AG10803 (cell line): ENCODE measurements around the gene L3MBTL3.

Experiments
- DNase-seq: peaks from one replicate; pipeline ENCODE4 v3.0.0; 2010; ENCODE audit warnings: low read depth
- H3K4me3 ChIP-seq: 2 replicates; pipeline ENCODE4 v1.5.1; 2011; ENCODE audit warnings: mild to moderate bottlenecking, low read length, control low read depth
- TF ChIP-seq, protein P1 (sequence below): conservative IDR thresholded peaks from 2 replicates; pipeline ENCODE4 v1.5.1; 2011; ENCODE audit warnings: mild to moderate bottlenecking, low read length, control low read depth, inconsistent platforms

The L3MBTL3 gene

DNA sequence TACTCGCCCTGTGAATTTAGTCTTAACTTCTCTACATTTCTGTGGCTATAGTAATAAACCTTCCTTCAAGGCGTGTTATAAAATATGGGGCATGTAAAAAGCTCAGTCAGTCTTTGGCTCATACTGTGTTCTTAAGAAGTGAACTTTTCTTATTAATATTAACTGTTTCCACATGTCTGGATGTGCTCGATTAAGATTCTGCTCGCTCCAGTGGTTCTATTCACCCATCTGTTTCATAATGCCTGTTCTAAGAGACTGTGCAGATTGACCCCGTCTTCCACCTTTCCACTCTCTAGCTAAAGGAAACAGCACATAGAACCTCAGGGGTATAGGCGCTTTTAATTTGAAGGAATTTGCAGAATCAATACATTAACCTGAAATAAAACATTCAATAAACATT, 99.9 kb downstream of the L3MBTL3 start:
- no peak overlapping the region for H3K4me3 ChIP-seq
- TF ChIP-seq, protein P1, sequence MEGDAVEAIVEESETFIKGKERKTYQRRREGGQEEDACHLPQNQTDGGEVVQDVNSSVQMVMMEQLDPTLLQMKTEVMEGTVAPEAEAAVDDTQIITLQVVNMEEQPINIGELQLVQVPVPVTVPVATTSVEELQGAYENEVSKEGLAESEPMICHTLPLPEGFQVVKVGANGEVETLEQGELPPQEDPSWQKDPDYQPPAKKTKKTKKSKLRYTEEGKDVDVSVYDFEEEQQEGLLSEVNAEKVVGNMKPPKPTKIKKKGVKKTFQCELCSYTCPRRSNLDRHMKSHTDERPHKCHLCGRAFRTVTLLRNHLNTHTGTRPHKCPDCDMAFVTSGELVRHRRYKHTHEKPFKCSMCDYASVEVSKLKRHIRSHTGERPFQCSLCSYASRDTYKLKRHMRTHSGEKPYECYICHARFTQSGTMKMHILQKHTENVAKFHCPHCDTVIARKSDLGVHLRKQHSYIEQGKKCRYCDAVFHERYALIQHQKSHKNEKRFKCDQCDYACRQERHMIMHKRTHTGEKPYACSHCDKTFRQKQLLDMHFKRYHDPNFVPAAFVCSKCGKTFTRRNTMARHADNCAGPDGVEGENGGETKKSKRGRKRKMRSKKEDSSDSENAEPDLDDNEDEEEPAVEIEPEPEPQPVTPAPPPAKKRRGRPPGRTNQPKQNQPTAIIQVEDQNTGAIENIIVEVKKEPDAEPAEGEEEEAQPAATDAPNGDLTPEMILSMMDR, result no peak
- peak; percentile 9 for DNase-seq

DNA sequence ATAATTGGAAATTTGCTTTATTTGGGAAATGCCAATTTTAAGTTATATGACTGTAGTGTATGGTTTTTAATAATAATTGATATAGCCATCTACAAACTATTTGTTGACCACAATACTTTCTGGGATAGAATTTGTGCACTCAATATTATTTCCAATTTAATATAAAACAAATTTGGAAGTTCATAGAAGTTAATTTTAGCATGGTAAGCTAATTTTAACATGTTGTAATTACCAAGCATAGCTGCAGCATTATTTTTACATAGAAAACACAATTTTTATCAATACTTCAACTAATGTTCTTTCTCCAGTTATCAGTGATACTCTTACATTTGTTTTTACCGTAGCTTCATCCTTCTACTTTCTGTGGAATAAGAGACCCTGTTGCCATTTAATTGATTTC, 100.8 kb downstream of the L3MBTL3 start:
- TF ChIP-seq, protein P1, result no peak
- no peak for DNase-seq
- no peak overlapping the region for H3K4me3 ChIP-seq

DNA sequence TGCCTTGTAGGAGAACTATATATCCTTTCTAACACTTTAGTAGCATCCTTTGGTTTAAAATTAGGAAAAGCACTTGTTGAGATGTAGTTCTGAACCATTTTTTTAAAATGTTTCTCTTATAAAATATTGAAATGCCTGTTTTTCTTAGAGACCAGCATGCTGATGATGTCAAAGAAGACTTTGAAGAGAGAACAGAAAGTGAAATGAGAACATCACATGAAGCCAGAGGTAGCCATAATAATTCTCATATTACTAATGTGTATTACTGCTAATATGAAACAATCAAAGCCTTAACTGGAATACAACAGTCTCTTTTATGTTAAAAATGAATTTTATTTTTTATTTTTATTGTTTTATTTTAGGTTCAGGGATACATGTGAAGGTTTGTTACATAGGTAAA, 102.3 kb downstream of the L3MBTL3 start:
- no peak for DNase-seq
- TF ChIP-seq, protein P1, result no peak
- no peak overlapping the region for H3K4me3 ChIP-seq

DNA sequence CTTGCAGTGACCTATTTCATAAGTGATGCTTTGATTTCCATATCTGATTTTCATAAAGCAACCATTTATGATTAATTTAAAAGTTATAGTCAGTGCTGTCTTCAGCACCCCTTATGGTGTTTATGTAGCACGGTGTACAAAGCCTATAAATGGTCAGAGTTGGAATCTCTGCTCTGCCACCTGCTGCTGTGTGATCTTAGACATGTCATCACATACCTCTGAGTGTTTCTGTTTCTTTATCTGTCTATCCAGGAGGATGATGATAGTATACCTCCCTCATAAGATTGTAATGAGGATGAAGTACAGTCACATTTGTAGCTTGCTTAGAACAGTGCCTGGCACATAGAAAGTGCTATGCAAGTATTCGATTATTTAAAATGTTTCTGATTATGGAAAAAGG, 103.9 kb downstream of the L3MBTL3 start:
- TF ChIP-seq, protein P1, result no peak
- no peak overlapping the region for H3K4me3 ChIP-seq
- no peak for DNase-seq

DNA sequence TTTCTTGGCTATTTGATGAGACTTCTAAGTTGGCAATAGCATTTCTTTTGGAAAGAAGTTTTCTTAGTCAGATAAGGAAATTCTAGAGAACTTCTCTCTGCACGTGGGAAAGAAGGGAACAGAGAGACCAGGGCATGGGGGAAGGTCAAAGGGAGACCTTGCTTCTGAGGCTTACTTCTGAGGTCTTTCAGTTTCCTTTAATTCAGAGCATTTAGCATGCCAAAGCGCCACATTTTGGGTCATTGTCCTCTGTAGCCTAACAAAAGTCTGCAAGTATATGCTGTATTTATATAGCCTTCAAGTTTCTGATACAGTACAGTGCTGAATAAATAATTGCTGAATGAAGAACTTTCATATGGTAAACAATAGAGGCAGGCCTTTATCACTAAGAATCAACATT, 108.8 kb downstream of the L3MBTL3 start:
- no peak overlapping the region for H3K4me3 ChIP-seq
- DNase-seq, result no peak
- TF ChIP-seq, protein P1, result no peak

DNA sequence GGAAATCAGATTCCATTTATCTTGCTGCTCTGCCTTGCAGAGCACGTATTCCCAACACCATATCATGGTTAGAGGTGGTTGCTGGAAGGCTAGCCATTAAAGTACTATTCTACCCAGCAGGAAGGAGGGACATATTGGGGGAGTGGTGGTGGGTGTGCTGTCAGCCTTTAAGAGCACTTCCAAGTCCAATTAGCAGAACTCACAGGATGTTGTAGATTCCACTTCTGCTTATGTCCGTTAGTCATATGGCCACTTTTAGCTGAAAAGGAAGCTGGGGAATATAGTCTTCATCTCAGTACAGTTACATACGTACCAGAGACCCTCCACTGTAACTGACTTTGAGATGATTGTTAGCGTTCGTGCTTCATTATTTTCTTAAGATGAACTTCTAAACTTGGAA, 109.9 kb downstream of the L3MBTL3 start:
- TF ChIP-seq, protein P1, result no peak
- H3K4me3 ChIP-seq, result no peak overlapping the region
- DNase-seq, result no peak

DNA sequence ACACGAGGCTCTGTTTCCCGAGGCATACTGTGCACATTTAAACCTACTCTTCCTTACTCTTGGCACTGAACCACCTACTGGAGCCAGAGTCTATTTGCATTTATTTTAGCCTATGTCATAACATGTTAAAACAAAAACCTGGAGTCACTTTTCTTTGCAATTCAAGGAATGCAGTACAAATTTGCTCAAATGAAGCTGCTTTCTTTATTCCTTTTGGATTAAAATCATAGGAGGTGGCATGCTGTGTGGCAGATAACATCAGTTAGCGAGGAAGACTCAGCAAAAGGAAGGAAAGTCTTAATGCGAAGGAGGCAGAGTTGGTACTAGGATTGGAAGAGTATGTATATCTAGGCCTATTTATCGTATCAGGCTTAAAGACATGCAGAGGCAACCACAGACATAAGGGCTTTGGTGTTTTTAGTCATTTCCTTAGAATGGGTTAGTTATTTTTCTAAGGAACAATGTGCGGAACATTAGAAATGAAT, 111.4 kb downstream of the L3MBTL3 start:
- no peak overlapping the region for H3K4me3 ChIP-seq
- TF ChIP-seq, protein P1, result no peak
- DNase-seq, result peak; percentile 29
